Right renal cortex interstitium (tissue), 3 donors: ENCODE data around the gene SH3TC1. TPM values are rescaled to one million over a fixed set of nuclear protein-coding genes. Genes with fewer than 3 reads are reported as not detected.

Source experiments
- DNase-seq, 3 donors: peaks; one replicate each; pipeline ENCODE4 v3.0.0-alpha.2; 2013; ENCODE audit warnings: low read depth in 3 of 3, low spot score in 2 of 3
- polyA plus RNA-seq, 3 donors: library from polyadenylated mRNA; unstranded; fragments of 120-200 nt; gene quantifications; one replicate each; pipeline ENCODE4 v1.2.1, GENCODE V29; 2013; ENCODE audit not compliant: insufficient read length in 3 of 3

Gene SH3TC1
- polyA plus RNA-seq, 3 donors, result 19.3 to 22.3 (median 19.4) TPM

- DNase-seq, result no peak
Observed at GRCh38 chr4:8283631-8284121, 84.6 kb downstream of the SH3TC1 start.

GRCh38 chr4:8284391-8284790 is 85.3 kb downstream of the SH3TC1 start:
- DNase-seq, result no peak

GRCh38 chr4:8285143-8285975 is 86.3 kb downstream of the SH3TC1 start:
- DNase-seq, result no peak

- no peak for DNase-seq
Observed at GRCh38 chr4:8285976-8286718, 87.1 kb downstream of the SH3TC1 start.

- no peak for DNase-seq
Observed at GRCh38 chr4:8286719-8287342, 87.7 kb downstream of the SH3TC1 start.

- DNase-seq, result no peak
Observed at GRCh38 chr4:8287343-8288280, 88.5 kb downstream of the SH3TC1 start.

DNA sequence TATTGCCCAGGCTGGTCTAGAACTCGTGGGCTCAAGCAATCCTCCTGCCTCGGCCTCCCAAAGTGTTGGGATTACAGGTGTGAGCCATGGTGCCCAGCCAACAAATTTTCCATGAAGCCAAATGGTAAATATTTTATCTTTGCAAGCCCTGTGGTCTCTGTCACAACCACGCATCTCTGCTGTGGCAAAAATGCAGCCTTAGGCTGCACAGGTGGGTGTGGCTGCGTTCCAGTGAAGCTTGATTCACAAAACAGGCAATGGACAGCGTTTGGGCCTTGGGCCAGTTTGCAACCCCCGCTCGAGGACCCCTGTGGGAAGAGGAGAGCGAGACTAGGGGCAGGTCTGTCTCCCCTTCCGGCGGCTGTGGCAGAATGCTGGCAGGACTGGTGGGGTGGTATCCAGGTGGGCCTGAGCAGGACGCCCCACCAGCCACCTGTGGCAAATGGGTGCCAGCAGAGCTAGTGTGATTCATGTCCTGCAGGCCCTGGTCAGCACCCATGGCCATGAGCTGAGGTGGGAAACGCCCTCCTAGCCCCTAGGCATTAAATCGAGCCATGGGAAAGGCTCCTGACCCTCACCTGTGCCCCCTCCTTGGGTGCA is 90.2 kb downstream of the SH3TC1 start:
- no peak for DNase-seq

- no peak for DNase-seq
Observed at GRCh38 chr4:8289956-8290700, 91.0 kb downstream of the SH3TC1 start.

DNA sequence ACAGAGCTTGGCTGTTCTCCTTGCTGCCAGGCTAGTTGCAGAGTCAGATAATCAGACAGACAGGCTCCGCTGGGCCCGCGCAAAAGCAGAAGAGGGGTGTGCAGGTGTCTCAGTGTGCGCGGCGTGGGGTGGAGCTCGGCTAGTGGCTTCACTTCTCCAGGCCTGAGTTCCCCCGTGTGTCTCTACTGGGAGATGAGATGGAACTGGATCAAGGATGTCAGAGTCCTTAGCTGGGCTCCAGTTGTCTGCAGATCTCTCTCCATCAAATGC is 91.5 kb downstream of the SH3TC1 start:
- no peak for DNase-seq

Other genes with a start within 250 kb of the SH3TC1 start
- gene ABLIM2, start 40.5 kb upstream of the SH3TC1 start, polyA plus RNA-seq, result 1 to 10 TPM; 6.5 to 7.2 (median 6.9) TPM
- gene HTRA3, start 70.5 kb downstream of the SH3TC1 start, polyA plus RNA-seq, result 1 to 10 TPM; 7.9 to 9.9 (median 8.7) TPM
- gene ACOX3, start 241.4 kb downstream of the SH3TC1 start, polyA plus RNA-seq, result 10 to 100 TPM; 13.8 to 16.6 (median 14.9) TPM
- gene TRMT44, start 241.5 kb downstream of the SH3TC1 start, polyA plus RNA-seq, result 10 to 100 TPM; 14.0 to 15.5 (median 14.5) TPM